Activated CD4-positive, alpha-beta T cell treated with anti-CD3 and anti-CD28 coated beads, Interleukin-2, Interleukin-6, amounts not matched to agents 100 ng/mL and 50 ng/mL, durations not matched to agents 16 hours and 8 hours (primary cell): ENCODE data around the gene INSR.
"Not testable (repeated sequence)": the region's sequence is repeated elsewhere in the genome, so short reads cannot be mapped to it uniquely, and the experiment has no call there.

Source experiments
- DNase-seq: peaks from one replicate; pipeline ENCODE4 v3.0.0-alpha.2; 2020

The INSR gene

DNA sequence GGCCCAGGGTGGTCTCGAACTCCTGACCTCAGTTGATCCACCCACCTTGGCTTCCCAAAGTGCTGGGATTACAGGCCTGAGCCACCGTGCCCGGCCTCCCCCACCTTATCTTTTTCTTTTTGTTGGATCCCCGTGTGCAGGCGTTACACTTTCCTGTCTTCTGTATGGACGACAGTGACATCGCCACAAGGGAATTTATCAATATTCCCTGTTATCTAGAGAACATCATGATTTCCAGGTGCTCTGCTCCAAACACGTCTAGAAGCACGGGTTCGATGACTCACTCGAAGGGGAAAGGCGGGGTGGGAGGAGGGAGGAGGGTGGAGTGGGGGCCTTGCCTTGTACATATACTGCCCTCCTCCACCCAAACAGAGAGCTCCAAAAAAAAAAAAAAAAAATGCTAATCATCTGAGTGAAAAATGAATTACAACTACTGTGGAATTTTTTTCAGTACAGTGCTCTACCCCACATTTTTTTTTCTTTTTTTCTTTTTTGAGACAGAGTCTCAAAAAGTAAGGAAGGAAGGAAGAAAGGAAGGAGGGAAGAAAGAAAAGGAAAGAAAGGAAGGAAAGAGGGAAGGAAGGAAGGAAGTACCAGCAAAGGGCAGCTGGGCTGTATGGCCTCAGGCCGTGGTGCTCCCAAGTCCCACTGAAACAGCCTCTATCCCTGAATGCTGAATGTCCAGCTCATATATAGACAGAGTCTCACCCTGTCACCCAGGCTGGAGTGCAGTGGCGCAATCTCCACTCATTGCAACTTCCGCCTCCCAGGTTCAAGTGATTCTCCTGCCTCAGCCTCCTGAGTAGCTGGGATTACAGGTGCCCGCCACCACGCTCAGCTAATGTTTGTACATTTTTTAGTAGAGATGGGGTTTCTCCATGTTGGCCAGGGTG lies 36.8 kb downstream of the INSR start:
- no peak for DNase-seq

DNA sequence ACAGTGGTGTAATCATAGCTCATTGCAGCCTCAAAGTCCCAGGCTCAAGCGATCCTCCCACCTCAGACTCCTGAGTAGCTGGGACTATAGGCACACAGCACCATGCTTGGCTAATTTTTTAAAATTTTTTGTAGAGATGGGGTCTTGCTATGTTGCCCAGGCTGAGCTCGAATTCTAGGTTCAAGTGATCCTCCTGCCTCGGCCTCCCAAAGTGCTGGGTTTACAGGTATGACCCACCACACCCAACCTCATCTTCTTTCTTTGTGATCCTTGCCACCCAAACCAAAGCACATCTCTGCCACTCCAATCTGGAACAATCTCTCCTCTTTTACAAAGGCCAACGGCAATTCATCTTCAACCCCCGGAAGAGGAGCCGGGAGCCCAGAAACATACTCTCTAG lies 38.6 kb downstream of the INSR start:
- DNase-seq, result no peak

DNA sequence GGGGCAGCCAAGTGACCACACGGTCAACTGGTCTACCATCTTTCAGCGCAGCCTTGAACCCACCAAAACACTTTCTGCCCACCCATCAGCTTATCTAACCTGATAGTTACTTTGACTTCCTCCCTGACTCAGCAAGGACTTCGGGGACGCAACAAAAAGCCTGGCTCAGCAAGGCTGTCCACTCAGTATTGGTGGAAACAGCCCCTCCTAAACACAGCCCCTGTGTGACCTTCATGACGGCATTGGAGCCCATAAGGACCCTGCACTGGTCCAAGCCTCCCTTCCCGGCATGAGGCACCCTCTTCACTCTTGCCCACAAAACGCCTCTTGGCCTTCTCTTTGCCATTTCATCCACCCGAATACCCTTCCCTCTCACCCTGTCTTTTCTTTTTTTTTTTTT lies 39.1 kb downstream of the INSR start:
- no peak for DNase-seq

DNA sequence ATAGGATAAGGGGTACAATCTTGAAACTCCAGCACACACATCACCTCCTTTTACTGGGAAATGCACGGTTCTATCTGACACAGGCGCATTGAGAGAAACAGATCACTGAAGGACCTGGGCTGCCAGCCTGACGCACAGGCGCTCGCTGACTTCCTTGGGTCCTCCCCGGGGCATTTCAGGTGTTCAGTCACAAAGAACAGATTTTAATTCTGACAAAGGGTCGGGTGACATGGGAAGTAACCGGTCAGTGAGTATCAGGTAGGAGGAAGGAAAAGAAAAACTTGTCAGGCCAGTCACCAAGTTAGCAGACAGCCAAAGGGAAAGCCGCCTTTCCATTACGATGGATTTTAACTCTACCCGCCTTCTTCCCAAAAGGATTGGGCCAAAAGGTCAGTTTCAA lies 39.6 kb downstream of the INSR start:
- DNase-seq, result no peak

DNA sequence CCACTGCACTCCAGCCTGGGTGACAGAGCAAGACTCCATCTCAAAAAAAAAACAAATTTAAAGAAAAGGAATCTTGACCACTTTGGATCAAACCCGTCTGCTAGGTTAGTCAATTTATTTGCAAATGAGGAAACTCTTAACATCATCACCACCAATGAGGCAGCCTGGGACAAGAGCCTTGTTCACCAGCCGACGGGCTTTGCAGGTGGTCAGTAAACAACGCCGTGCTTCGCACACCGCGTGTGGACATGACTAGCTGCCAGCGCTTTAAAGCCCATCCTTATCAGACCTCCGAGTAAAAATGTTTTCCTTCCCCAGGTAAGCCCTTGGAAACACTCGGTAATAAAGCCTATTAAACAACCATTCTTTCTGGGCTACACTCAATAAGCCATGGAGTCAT lies 41.9 kb downstream of the INSR start:
- no peak for DNase-seq

DNA sequence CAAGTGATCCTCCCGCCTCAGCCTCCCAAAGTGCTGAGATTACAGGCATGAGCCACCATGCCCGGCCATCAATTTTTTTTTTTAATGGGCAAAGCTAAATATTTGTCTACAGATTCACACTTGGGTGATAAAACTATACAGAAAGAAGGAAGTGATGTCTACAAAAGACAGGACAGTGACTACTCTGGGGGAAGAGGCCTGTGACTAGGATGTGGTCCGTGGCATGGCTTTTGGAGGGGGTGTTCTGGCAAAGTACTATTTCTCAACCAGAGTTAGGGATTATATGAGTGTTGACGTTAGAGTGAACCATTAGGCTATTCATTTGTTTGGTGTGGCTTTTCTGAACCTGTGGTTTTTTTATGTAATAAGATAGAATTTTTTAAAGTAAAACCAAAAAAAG lies 42.7 kb downstream of the INSR start:
- no peak for DNase-seq

DNA sequence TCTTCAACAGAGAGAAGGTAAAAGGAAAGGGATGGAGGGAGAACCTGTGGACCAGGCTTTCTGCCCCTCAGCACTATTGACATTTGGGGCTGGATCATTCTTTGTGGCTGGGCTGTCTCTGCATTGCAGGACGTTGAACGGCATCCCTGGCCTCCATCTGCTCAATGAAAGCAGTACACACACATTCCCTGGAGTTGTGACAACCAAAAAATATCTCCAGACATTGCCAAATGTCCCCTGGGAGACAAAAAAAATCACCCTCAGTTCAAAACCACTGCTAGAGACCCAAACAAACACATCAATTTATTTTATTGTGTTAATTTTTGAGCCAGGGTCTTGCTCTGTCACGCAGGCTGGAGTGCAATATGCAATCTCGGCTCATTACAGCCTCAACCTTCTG lies 43.3 kb downstream of the INSR start:
- no peak for DNase-seq

DNA sequence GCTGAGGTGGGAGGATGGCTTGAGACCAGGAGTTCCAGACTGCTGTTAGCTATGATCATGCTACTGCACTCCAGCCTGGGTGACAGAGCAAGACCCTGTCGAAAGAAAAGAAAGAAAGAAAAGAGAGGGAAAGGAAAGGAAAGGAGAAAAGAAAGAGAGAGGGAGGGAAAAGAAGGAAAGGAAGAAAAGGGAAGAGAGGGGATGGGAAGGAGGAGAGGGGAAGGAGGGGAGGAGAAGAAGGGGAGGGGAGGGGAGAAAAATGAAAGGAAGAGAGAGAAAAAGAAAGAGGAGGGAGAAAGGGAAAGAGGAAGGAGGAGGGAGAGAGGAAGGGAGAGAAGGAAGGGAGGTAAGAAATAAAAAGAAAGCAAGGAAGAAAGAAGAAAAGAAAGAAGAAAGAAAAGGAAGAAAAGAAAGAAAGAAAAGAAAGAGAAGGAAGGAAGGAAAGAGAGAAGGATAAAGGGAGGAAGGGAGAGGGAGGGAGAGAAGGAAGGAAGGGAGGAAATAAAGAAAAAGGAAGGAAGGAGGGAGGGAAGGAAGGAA lies 44.1 kb downstream of the INSR start:
- DNase-seq, result no peak

DNA sequence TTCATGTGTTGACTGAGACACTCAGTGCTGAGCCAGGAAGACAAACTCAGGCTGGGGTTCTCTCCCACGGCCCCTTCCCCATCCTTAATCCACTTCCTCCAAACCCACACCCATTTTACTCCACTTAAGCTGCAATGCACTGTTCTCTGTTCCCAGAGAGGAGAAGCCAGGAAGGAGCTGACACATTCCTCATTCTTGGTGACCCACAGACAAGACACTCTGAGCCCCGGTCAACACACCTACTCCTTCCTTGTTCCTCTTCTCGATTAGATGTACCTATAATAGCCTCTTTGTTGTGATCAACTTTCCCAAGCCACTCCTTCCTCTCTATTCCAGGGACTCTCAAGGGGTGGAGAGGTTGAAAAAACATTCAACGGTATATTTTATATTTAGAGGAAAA lies 47.1 kb downstream of the INSR start:
- no peak for DNase-seq

DNA sequence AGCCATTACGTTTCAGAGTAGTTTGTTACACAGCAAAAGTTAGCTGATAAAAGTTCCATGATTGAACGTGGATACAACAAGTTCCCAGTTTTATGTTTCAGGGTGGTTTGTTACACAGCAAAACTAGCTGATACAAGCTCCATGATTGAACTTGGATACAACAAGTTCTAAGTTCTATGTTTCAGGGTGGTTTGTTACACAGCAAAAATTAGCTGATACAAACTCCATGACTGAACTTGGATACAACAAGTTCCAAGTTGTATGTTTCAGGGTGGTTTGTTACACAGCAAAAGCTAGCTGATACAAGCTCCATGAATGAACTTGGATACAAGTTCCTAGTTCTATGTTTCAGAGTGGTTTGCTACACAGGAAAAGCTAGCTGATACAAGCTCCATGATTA lies 47.6 kb downstream of the INSR start:
- no peak for DNase-seq

DNA sequence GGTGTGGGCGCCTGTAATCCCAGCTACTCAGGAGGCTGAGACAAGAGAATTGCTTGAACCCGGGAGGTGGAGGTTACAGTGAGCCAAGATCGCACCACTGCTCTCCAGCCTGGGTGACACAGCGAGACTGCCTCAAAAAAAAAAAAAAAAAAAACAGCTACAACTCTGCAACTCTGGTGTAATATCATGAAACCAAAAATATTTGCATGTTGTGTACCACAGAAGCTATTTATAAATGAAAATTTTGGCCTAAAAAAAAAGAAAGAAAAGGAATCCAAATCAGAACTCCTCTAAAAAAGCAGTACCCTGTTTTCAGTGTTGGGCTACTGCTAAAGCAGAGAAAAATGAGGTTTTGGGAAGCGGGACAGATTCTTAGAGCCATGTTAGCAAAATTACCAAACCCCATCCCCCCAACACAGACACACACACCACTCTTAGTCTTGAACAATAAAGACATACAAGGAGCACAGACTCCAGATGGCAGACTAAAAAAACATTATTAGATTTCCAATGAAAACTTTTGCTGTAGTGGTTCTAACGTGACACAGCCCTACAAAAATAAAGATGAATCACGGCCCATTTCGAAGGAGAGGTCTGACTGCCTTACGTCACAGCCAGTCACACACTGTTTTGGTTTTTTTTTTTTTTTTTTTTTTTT lies 51.5 kb downstream of the INSR start:
- no peak for DNase-seq

DNA sequence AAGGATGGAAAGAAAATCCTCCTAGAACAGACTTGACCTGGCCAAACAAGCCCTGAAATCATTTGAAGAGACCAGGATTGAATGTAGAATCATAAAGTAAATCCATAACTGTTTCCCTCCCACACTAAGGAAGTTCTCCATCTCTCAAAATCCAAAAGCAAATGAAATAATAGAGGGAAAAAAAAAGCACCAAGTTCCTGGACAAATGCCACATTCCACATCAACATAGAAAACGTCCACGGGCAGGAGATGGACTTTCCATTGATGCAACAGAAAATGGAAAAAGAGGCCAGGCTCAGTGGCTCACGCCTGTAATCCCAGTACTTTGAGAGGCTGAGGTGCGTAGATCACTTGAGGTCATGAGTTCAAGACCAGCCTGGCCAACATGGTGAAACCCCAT lies 56.2 kb downstream of the INSR start:
- no peak for DNase-seq

DNA sequence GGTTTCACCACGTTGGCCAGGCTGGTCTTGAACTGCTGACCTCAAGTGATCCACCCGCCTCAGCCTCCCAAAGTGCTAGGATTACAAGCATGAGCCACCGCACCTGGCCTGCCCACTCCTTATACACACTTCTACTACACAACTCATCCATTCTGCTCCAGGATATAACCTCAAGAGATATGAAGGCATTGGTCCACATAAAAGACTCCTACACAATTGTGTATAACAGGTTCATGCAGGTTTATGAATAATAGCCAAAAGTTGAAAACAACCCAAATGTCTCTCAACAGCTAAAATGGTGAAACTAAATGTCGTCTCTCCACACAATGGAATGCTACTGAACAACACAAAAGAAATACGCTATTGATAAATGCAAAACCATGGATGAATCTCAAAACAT lies 58.1 kb downstream of the INSR start:
- no peak for DNase-seq

DNA sequence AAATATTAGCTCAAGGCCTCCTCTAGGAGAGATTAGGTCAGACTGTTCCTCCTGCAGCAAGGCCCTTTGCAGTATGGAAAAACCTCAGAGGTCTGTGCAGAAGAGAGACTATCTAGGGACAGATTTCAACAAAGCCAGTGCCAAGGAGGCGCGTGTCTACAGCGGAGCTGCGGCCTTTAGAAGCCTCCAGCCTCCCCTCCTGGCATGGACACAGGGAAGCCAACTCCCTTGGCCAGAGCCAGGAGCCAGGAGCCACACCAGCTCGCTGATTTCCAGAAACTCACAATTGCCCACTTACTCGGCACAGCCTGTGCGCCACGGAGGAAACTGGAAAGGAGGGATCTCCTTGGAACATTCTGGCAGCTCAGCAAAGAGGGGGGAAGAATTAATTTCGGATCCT lies 63.4 kb downstream of the INSR start:
- DNase-seq, result no peak

DNA sequence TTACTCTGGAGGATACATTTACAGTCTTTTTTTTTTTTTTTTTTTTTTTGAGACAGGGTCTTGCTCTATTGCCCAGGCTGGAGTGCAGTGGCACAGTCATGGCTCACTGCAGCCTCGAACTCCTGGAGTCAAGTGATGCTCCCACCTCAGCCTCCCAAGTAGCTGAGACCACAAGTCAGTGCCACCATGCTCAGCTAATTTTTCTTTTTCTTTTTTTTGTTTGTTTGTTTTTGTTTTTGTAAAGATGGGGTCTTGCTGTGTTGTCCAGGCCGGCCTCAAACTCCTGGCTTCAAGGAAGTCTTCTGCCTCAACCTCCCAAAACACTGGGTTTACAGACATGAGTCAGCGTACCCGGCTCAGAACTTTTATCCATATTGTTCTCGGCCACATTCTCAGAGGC lies 64.5 kb downstream of the INSR start:
- DNase-seq, result no peak

DNA sequence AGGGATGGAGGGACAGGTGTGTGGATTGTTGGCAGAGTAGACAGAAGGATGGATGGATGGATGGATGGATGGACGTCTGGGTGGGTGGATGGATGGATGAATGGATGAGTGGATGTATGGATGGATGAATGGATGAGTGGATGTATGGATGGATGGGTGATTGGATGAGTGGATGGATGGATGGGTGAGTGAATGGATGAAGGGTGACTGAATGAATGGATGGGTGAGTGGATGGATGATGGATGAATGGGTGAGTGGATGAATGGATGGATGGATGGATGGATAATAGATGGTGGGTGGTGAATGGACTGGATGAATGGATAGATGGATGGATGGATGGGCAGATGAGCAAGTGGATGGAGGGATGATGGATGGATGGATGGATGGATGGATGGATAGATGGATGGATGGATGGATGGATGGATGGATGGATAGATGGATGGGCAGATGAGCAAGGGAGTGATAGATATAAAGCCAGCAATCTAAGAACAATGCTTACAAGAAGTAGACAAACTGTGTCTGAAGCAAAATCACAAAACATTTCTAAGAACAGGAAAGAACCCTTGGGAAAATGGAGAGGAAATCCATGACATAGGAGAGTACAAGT lies 65.2 kb downstream of the INSR start:
- no peak for DNase-seq

DNA sequence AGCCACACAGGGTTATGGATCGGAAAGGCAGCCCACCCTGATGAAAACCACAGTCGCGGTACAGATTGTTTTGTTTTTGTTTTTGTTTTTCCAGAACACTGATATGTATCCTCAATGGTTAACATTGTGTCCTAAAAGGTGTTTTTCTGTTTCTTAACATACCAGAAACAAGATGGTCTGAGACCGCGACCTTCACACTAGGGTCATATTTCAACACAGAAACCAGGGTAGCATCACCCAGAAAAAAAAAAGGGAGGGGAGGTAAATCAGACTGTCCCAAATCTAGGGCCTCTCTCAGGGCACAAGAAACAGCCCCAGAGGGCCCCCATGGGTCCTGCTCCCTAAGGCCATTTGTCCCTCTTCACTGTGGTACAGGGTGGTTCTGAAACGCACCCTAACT lies 66.5 kb downstream of the INSR start:
- no peak for DNase-seq

DNA sequence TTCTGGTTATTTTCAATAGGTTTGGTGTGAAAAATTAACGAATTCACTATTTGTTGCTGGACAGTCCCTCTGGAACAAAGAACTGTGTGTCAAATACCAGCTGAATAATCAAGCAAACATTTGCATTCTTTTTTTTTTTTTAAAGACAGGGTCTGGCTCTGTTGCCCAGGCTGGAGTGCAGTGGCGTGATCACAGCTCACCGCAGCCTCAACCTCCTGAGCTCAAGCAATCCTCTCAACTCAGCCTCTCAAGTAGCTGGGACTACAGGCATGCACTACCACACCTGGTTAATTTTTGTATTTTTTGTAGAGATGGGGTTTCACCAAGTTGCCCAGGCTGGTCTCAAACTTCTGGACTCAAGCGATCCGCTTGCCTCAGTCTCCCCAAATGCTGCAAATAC lies 67.1 kb downstream of the INSR start:
- not testable (repeated sequence) for DNase-seq

DNA sequence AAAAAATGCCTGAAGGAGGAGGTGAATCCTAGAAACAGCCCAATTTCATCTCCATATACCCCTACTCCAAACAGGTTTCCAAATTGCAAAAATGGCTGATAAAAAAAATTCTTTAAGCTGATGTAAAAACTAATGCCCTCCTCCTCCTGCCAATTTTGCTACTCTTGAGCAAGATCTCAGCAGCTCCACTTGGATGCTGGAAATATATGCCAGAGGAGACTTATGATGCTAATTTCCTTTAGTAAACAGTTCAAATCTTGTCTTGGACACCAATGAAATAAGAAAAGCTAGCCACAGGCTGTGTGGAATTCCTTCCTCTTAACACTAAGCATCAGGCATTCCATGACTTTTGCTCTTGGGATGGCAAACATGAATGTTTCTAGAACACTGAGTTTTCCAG lies 67.5 kb downstream of the INSR start:
- no peak for DNase-seq

DNA sequence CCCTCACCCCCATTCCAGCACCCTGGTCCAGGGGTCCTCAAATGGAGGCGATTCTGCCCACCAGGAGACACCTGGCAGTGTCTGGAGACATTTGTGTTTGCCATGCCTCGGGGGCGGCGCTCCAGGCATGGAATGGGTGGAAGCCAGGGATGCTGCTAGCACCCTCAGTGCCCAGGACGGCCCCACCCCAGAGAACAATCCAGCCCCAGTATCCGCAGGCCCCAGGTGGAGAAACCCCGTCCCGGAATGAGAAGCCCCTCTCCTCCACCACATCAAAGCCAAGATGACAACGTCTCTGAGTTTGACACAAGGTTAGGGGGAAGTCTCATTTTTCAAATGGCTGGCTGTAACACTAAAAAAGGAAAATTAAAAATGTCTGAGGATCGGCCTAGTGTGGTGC lies 68.5 kb downstream of the INSR start:
- no peak for DNase-seq

DNA sequence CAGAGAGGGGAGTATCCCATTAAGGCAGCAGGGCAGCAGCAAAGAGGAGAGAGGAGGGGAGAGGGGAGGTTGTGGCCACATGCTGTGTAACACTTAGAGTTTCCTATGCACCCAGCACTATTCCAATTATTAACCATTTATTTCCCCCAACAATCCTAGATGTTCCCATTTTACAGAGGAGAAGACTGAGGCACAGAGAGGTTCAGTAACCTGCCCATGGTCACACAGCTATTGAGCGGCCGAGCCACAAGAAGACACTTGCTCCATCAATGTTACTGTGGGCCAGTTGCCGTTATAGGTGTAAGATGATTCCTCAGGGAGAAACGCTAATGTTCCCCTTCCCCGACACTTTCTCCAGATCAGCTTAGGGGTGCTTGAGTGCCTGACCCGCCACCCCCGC lies 69.2 kb downstream of the INSR start:
- DNase-seq, result no peak

DNA sequence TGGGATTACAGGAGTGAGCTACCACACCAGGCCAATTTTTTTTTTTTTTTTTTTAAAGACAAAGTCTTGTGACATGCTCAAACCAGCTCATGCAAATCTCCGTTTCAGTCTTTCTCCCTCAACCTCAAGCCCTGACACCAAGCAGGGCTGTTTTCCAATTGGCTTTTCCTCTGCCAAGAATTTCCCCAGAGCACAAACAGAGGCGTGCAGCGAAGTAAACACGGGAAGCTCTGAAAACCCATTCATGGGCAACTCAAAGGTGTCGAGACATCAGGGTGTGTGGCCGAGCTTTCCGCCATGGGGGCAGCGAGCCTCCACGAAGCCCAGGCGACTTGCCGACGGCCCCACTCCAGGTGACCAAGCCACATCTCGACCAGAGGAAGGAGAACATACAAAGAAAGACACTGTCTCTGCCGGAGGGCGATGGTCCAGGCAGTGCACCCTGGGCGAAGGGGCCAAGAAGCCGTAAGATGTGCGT lies 70.0 kb downstream of the INSR start:
- no peak for DNase-seq

DNA sequence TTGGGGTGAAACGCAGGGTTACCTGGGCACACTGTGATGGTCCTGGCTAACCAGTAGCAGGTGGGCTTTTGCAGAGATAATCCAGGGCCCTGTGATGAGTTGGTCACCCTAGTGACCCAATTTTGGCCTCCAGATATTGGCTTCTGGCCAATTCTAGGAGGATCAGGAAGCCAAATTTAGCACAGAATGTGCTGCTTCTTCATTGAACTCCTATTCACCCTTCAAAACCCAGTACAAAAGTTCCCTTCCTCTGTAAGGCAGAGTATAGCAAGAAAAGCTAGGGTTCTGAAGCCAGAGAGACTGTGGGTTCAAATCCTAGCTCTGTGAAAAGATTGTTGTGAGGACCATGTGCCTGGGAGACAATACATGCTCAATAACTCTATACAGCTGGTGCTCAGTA lies 70.8 kb downstream of the INSR start:
- DNase-seq, result no peak

DNA sequence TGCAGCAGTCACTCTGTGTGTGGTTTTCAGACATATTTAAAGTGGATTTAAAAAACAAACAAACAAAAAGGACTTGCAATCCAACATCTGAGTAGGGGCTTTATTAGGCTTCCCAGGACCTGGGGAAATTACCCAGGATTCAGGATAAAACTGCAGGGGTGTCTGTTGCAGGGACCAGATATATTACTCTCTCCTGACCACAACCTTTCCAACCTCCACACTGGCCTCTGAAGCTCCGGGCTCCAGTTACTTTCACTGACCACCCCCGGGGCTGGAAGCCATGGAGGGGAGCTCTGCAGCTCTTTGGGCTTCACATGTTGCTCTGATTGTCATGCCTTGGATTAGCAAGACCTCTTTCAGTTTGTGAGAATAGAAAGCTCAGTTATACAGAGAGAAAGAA lies 75.2 kb downstream of the INSR start:
- no peak for DNase-seq
